Measurements from ENCODE around the gene RTN3. TPM values are rescaled to one million over a fixed set of nuclear protein-coding genes. Genes with fewer than 3 reads are reported as not detected.

RTN3 gene
- total RNA-seq, 1 experiment from 2014 or later: 95.0 TPM

GRCh38 chr11:63652671-63653070 lies 28.6 kb upstream of the RTN3 start:
- ChIA-PET POLR2A (no interaction called here), RAD21 (ENCODE audit: low non-redundant PET in 1 of 2, low total read pairs in 2 of 2, uncharacterized antibody in 2 of 2, unreplicated experiment in 2 of 2) (no interaction called here), CTCF (no interaction called here)
- H3K27ac ChIP-seq (ENCODE audit: low read depth, low read length): no peak overlapping the region
- H3K9ac ChIP-seq (ENCODE audit: low read length): no peak overlapping the region
- H3K9me3 ChIP-seq (ENCODE audit: control insufficient read depth in 1 of 2, insufficient read depth in 1 of 2, low read depth in 1 of 2, low read length in 2 of 2): no peaks in the 10 kb centered on the region
- no peaks in the 10 kb centered on the region for H3K27me3 ChIP-seq (ENCODE audit: insufficient read depth, low read length)
- TF ChIP-seq ZNF274 (IDR thresholded peaks at IDR 0.05; ENCODE audit: low read depth, low read length) (no peak), EGR1 (IDR thresholded peaks at IDR 0.05; ENCODE audit: low read depth) (no peak)
- TF ChIP-seq, protein P1, sequence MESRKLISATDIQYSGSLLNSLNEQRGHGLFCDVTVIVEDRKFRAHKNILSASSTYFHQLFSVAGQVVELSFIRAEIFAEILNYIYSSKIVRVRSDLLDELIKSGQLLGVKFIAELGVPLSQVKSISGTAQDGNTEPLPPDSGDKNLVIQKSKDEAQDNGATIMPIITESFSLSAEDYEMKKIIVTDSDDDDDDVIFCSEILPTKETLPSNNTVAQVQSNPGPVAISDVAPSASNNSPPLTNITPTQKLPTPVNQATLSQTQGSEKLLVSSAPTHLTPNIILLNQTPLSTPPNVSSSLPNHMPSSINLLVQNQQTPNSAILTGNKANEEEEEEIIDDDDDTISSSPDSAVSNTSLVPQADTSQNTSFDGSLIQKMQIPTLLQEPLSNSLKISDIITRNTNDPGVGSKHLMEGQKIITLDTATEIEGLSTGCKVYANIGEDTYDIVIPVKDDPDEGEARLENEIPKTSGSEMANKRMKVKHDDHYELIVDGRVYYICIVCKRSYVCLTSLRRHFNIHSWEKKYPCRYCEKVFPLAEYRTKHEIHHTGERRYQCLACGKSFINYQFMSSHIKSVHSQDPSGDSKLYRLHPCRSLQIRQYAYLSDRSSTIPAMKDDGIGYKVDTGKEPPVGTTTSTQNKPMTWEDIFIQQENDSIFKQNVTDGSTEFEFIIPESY (IDR thresholded peaks at IDR 0.05; ENCODE audit: extremely low read depth, insufficient replicate concordance, low read length): no peak
- no peak overlapping the region for H3K4me2 ChIP-seq (ENCODE audit: low read length)
- H3K4me1 ChIP-seq (ENCODE audit: control insufficient read depth in 1 of 2, insufficient read depth in 2 of 2, low read length in 2 of 2): no peaks in the 10 kb centered on the region
- intact Hi-C loops (cut with micrococcal nuclease): no loop called here
- no peak for ATAC-seq
- 0 out of 2 replicates have a peak, but pooled peaks cover 4% of the 10 kb centered on the region for H3K79me2 ChIP-seq (ENCODE audit: insufficient read depth, low read length)
- no peaks in the 10 kb centered on the region for H4K20me1 ChIP-seq (ENCODE audit: insufficient read depth)
- H2AFZ ChIP-seq (ENCODE audit: low read depth, low read length, poor library complexity, severe bottlenecking): no peak overlapping the region
- no peak overlapping the region for H3K4me3 ChIP-seq (replicated peaks in 1 of 2; ENCODE audit: low read depth in 1 of 2, low read length in 2 of 2)
- no peak for DNase-seq (ENCODE audit: low read depth, low spot score)
- no TSS peak for BruUV-seq (replicated peaks)
- H3K9me2 ChIP-seq (ENCODE audit: insufficient read depth): no peaks in the 10 kb centered on the region
- peaks cover 5 to 13% of the 10 kb centered on the region in 2 experiments; a peak in 1 of 4 replicates for H3K36me3 ChIP-seq (ENCODE audit: control insufficient read depth in 1 of 2, insufficient read depth in 2 of 2, low read length in 2 of 2)

DNA sequence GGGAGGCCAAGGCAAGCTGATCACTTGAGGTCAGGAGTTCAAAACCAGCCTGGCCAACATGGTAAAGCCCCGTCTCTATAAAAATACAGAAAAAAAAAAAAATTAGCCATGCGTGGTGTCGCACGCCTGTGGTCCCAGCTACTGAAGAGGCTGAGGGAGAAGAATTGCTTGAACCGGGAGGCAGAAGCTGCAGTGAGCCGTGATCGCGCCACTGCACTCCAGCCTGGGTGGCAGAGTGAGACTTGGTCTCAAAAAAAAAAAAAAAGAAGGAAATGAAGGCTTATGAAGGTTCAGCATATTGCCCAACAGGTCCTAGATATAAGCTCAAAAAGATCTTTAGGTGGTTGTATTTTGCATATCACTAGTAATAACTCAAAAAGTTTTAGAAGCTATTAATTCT lies 20.3 kb upstream of the RTN3 start:
- CTCF ChIA-PET: interaction anchor here (1.5 kb wide), 1 partner anchor 22 kb away, joined by 4 read pairs; no protein-coding TSS in a partner anchor
- Histone ChIP-seq H3K4me2 (ENCODE audit: low read length) (no peak overlapping the region), H4K20me1 (ENCODE audit: insufficient read depth) (no peaks in the 10 kb centered on the region), H2AFZ (ENCODE audit: low read depth, low read length, poor library complexity, severe bottlenecking) (no peak overlapping the region), H3K36me3 (ENCODE audit: control insufficient read depth in 1 of 2, insufficient read depth in 2 of 2, low read length in 2 of 2) (0 out of 4 replicates have a peak, but pooled peaks cover 0 to 3% of the 10 kb centered on the region in 2 experiments), H3K27ac (ENCODE audit: low read depth, low read length) (no peak overlapping the region), H3K27me3 (ENCODE audit: insufficient read depth, low read length) (no peaks in the 10 kb centered on the region), H3K9ac (ENCODE audit: low read length) (no peak overlapping the region), H3K4me3 (replicated peaks in 1 of 2; ENCODE audit: low read depth in 1 of 2, low read length in 2 of 2) (no peak overlapping the region), H3K4me1 (ENCODE audit: control insufficient read depth in 1 of 2, insufficient read depth in 2 of 2, low read length in 2 of 2) (peaks cover 5 to 16% of the 10 kb centered on the region in 2 experiments; a peak in 3 of 4 replicates), H3K9me3 (ENCODE audit: control insufficient read depth in 1 of 2, insufficient read depth in 1 of 2, low read depth in 1 of 2, low read length in 2 of 2) (no peaks in the 10 kb centered on the region), H3K9me2 (ENCODE audit: insufficient read depth) (no peaks in the 10 kb centered on the region), H3K79me2 (ENCODE audit: insufficient read depth, low read length) (peaks cover 76% of the 10 kb centered on the region)
- BruUV-seq (replicated peaks): no TSS peak
- intact Hi-C loops (cut with micrococcal nuclease): no loop called here
- no peak for DNase-seq (ENCODE audit: low read depth, low spot score)
- POLR2A ChIA-PET: no interaction called here
- RAD21 ChIA-PET (ENCODE audit: low non-redundant PET in 1 of 2, low total read pairs in 2 of 2, uncharacterized antibody in 2 of 2, unreplicated experiment in 2 of 2): no interaction called here
- no peak for ATAC-seq
- TF ChIP-seq TCF7L2 (IDR thresholded peaks at IDR 0.05; ENCODE audit: borderline replicate concordance, extremely low read depth, insufficient read depth, insufficient read length): no peak
- no peak for TF ChIP-seq ELF1 (IDR thresholded peaks at IDR 0.05; ENCODE audit: borderline replicate concordance, low read depth)
- no peak for TF ChIP-seq RAD21 (IDR thresholded peaks at IDR 0.05; ENCODE audit: low read depth)
- no peak for TF ChIP-seq EZH2 (IDR thresholded peaks at IDR 0.05)
- TF ChIP-seq YY1 (IDR thresholded peaks at IDR 0.05; ENCODE audit: extremely low read depth, insufficient replicate concordance, low read depth, low read length): no peak
- no peak for TF ChIP-seq SRF (IDR thresholded peaks at IDR 0.05; ENCODE audit: low read depth)
- no peak for TF ChIP-seq EZH2phosphoT487 (IDR thresholded peaks at IDR 0.05; ENCODE audit: borderline replicate concordance)
- no peak for TF ChIP-seq POLR2AphosphoS5 (IDR thresholded peaks at IDR 0.05; ENCODE audit: low read depth, low read length)
- TF ChIP-seq ZFX (IDR thresholded peaks at IDR 0.05): no peak
- TF ChIP-seq CTCF (IDR thresholded peaks at IDR 0.05 in 2 of 3, conservative IDR thresholded peaks at IDR 0.05 in 1 of 3; ENCODE audit: borderline replicate concordance in 1 of 3, insufficient read depth in 1 of 3, low read depth in 2 of 3, low read length in 2 of 3): no peak
- no peak for TF ChIP-seq SIN3A (IDR thresholded peaks at IDR 0.05; ENCODE audit: low read depth)
- no peak for TF ChIP-seq CEBPB (IDR thresholded peaks at IDR 0.05; ENCODE audit: low read depth)
